BE2C (cell line): ENCODE results near the gene FHOD3.

Experiments used
- DNase-seq: peaks from one replicate; pipeline ENCODE4 v3.0.0-alpha.2; 2020
- H3K27me3 ChIP-seq: fragments of 250-450 bp; sonication (Bioruptor Pico); 2 replicates; pipeline ENCODE4 v1.5.1; 2020; ENCODE audit warnings: mild to moderate bottlenecking
- H3K36me3 ChIP-seq: fragments of 250-450 bp; sonication (Bioruptor Pico); 2 replicates; pipeline ENCODE4 v1.5.1; 2020; ENCODE audit warnings: mild to moderate bottlenecking
- H3K4me1 ChIP-seq: fragments of 250-450 bp; sonication (Bioruptor Pico); 2 replicates; pipeline ENCODE4 v1.5.1; 2020
- H3K4me3 ChIP-seq: 2 replicates; pipeline ENCODE4 v1.5.1; 2011; ENCODE audit warnings: low read depth, low read length
- H3K9me3 ChIP-seq: fragments of 250-450 bp; sonication (Bioruptor Pico); 2 replicates; pipeline ENCODE4 v1.5.1; 2020
- CTCF ChIP-seq: IDR thresholded peaks from 2 replicates; pipeline ENCODE4 v1.5.1; 2012; ENCODE audit warnings: mild to moderate bottlenecking, low read depth, low read length

The FHOD3 gene

DNA sequence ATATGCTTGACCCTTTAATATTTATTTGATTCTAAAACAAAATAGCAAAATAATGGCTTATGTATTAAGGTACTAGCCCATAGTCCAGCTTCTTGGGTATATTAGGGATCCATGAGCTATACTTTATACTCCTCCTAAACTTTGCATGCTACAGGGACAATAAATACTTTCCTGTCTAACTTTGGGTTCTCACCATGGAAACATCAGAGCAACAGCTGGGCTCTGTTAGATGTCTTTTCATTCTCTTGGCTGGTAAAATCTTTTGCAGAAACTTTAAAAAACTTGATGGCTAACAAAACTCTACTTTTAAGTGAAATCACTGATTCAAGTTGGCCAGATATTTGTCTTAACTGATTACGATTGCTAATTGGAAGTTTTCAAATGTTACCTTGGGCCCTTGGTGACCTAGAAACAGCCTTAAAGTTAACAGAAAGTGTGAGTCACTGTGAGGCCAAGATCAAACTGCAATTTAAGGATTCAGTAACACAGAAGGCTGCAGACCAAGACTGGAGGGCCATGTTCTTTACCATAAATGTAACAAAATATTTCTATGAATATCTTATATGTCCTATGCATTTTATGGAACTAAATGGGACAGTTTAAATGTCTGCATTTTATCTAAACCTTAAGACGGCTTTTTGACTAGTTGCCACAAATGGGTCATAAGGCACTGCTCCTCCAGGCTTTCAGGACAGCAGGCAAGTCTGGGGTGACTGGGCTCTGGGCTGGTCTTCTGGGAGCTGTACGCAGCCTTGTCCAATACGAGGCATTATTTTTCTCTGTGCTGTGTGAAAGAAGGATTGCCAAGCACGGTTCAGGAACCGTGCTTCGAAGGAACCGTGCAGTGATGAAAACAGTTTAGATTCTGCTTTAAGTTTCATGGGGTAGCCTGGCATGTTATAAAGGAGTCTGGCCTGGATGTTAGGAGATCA is 342.8 kb downstream of the FHOD3 start:
- Histone ChIP-seq H3K4me3 (no peak overlapping the region), H3K9me3 (no peaks in the 10 kb centered on the region), H3K4me1 (no peaks in the 10 kb centered on the region), H3K27me3 (no peaks in the 10 kb centered on the region), H3K36me3 (no peaks in the 10 kb centered on the region)
- DNase-seq: no peak
- no peak for TF ChIP-seq CTCF

DNA sequence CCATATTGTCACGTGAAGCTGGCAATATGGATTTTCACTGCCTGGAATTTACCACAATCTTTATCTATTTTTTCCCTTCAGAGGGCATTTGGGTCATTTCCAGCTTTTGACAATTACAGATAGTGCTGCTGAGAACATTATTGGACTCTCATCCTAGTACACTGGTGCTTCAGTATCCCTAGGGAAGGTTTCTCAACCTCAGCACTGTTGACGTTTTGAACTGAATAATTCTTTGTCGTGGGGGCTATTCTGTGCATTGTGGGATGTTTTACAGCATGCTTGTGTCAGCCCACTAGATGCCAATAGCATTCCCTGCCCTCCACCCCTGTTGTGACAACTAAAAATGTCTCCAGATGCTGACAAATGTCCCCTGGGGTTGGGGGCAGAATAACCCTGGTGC is 345.5 kb downstream of the FHOD3 start:
- TF ChIP-seq CTCF: no peak
- DNase-seq: no peak
- H3K4me3 ChIP-seq: no peak overlapping the region
- no peaks in the 10 kb centered on the region for H3K36me3 ChIP-seq
- H3K27me3 ChIP-seq: no peaks in the 10 kb centered on the region
- no peaks in the 10 kb centered on the region for H3K4me1 ChIP-seq
- no peaks in the 10 kb centered on the region for H3K9me3 ChIP-seq

- Histone ChIP-seq H3K4me1 (no peaks in the 10 kb centered on the region), H3K27me3 (no peaks in the 10 kb centered on the region), H3K4me3 (no peak overlapping the region), H3K9me3 (no peaks in the 10 kb centered on the region), H3K36me3 (no peaks in the 10 kb centered on the region)
- DNase-seq: no peak
- TF ChIP-seq CTCF: no peak
Measured at GRCh38 chr18:36648803-36649202, 351.3 kb downstream of the FHOD3 start.

DNA sequence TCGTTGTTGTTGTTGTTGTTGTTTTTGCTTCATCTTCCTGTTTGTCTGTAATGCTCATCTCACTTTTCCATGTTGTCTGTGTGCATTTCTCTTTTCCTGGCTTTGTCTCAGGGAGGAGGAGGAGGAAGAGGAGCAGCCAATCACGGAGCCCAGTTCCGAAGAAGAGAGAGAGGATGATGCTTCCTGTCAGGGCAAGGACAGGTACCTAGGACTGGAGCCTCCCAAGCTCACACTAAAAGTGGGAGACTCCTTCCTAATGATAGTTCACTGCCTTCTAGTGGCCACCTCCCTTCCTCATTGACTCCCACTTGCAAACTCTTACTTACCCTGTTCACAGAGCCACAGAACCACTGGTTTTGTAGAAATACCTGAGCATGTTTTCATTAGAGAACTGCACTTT is 351.7 kb downstream of the FHOD3 start:
- no peaks in the 10 kb centered on the region for H3K9me3 ChIP-seq
- no peaks in the 10 kb centered on the region for H3K4me1 ChIP-seq
- no peak for DNase-seq
- no peaks in the 10 kb centered on the region for H3K27me3 ChIP-seq
- no peaks in the 10 kb centered on the region for H3K36me3 ChIP-seq
- H3K4me3 ChIP-seq: no peak overlapping the region
- no peak for TF ChIP-seq CTCF

DNA sequence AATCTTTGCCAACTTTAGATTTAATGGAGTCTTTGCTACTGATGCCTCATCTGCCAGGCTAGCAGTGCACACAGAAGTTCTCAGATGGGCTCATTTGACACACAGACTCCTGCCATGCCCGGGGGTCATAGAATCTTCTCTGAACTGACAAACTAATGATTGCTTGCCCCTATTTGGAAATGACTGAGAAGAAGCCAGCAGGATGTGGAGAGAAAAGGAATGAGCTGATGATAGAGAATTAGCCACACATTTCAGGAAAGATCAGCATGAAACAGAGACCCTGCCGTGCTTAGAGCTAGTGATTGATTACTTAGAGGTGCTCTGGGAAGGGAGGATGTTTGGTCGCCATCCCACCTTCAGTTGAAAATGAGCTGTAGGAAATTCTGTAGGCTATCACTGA is 352.8 kb downstream of the FHOD3 start:
- Histone ChIP-seq H3K27me3 (no peaks in the 10 kb centered on the region), H3K36me3 (no peaks in the 10 kb centered on the region), H3K4me1 (no peaks in the 10 kb centered on the region), H3K4me3 (no peak overlapping the region), H3K9me3 (no peaks in the 10 kb centered on the region)
- no peak for DNase-seq
- TF ChIP-seq CTCF: no peak

- TF ChIP-seq CTCF: no peak
- Histone ChIP-seq H3K9me3 (no peaks in the 10 kb centered on the region), H3K36me3 (no peaks in the 10 kb centered on the region), H3K27me3 (no peaks in the 10 kb centered on the region), H3K4me1 (no peaks in the 10 kb centered on the region), H3K4me3 (no peak overlapping the region)
- DNase-seq: no peak
Measured at GRCh38 chr18:36650906-36651305, 353.4 kb downstream of the FHOD3 start.
